ENCODE results near the gene PCBP3.
"Not testable (repeated sequence)": the region's sequence is repeated elsewhere in the genome, so short reads cannot be mapped to it uniquely, and the experiment has no call there.

The PCBP3 gene

GRCh38 chr21:45844181-45844580, 200.7 kb downstream of the PCBP3 start:
- DNase-seq (ENCODE audit: low read depth, low spot score) = no peak

GRCh38 chr21:45845063-45845769, 201.7 kb downstream of the PCBP3 start:
- no peak for DNase-seq (ENCODE audit: low read depth, low spot score)

GRCh38 chr21:45845770-45846090, 202.2 kb downstream of the PCBP3 start:
- DNase-seq (ENCODE audit: low read depth, low spot score) = no peak

- no peak for DNase-seq (ENCODE audit: low read depth, low spot score)
Observed at GRCh38 chr21:45846373-45847160, 203.0 kb downstream of the PCBP3 start.

GRCh38 chr21:45847870-45848269, 204.3 kb downstream of the PCBP3 start:
- DNase-seq (ENCODE audit: low read depth, low spot score) = no peak

- DNase-seq (ENCODE audit: low read depth, low spot score) = no peak
Observed at GRCh38 chr21:45848331-45848730, 204.8 kb downstream of the PCBP3 start.

- no peak for DNase-seq (ENCODE audit: low read depth, low spot score)
Observed at GRCh38 chr21:45848805-45849204, 205.3 kb downstream of the PCBP3 start.

GRCh38 chr21:45849651-45850050, 206.1 kb downstream of the PCBP3 start:
- no peak for DNase-seq (ENCODE audit: low read depth, low spot score)

- no peak for DNase-seq (ENCODE audit: low read depth, low spot score)
Observed at GRCh38 chr21:45850181-45850580, 206.7 kb downstream of the PCBP3 start.

GRCh38 chr21:45852386-45852785, 208.9 kb downstream of the PCBP3 start:
- not testable (repeated sequence) for DNase-seq (ENCODE audit: low read depth, low spot score)

GRCh38 chr21:45852886-45853400, 209.4 kb downstream of the PCBP3 start:
- no peak for DNase-seq (ENCODE audit: low read depth, low spot score)

- DNase-seq (ENCODE audit: low read depth, low spot score) = no peak
Observed at GRCh38 chr21:45853703-45854342, 210.3 kb downstream of the PCBP3 start.

GRCh38 chr21:45854690-45855247, 211.2 kb downstream of the PCBP3 start:
- peak; percentile 20 for DNase-seq (ENCODE audit: low read depth, low spot score)

GRCh38 chr21:45855248-45855811, 211.8 kb downstream of the PCBP3 start:
- no peak for DNase-seq (ENCODE audit: low read depth, low spot score)

GRCh38 chr21:45856442-45856841, 212.9 kb downstream of the PCBP3 start:
- DNase-seq (ENCODE audit: low read depth, low spot score) = no peak

GRCh38 chr21:45856906-45857305, 213.4 kb downstream of the PCBP3 start:
- DNase-seq (ENCODE audit: low read depth, low spot score) = no peak

GRCh38 chr21:45857761-45858160, 214.2 kb downstream of the PCBP3 start:
- DNase-seq (ENCODE audit: low read depth, low spot score) = no peak

- DNase-seq (ENCODE audit: low read depth, low spot score) = peak; percentile 42
Observed at GRCh38 chr21:45858180-45858579, 214.7 kb downstream of the PCBP3 start.

- no peak for DNase-seq (ENCODE audit: low read depth, low spot score)
Observed at GRCh38 chr21:45859041-45859761, 215.7 kb downstream of the PCBP3 start.

GRCh38 chr21:45859762-45860357, 216.3 kb downstream of the PCBP3 start:
- DNase-seq (ENCODE audit: low read depth, low spot score) = no peak
